ENCODE measurements around the gene BACH2.

DNA sequence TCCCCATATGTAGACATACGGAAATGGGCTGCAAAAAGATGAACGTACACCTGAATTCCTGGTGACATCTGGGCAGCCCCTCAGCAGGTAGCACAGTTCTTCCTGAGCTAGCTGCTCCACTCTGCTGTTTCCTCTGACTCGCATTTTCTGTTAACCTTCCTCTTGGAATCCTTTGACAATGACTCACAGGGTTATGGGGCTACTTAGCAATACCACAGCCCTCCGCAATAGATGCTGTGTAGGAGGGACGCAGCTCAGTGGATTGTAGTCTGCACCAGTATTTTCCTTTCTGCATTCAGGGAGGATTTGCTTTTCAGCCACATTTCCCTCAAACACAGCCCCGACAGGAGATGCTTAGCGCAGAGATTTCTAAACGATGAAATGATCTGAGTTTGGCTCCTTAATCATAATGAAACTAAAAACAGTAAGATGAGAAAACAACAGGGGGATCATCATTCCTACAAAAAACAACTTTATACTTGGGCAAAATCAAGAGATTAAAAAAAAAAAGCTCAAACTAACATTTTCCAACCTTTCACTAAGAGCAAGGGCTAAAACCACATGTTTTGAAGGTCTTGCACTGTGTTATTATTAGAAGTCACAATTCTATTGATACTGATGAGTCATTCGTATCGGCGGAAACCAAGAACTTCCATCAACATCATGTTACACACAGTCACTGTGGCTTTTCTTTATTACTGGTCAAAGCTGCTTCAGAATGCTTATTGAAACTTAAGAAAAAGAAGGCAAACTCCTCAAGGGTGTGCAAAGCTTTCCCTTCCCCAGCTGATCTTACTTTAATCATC, 12.2 kb downstream of the BACH2 start:
- no peak for TF ChIP-seq POLR2A (IDR thresholded peaks at IDR 0.05; ENCODE audit: low read depth, low read length)
- peak; percentile 41; the same call in 1 of the 2 replicates for TF ChIP-seq POLR2AphosphoS5 (IDR thresholded peaks at IDR 0.05; ENCODE audit: low read depth, low read length)
- TF ChIP-seq TAF1 (IDR thresholded peaks at IDR 0.05; ENCODE audit: borderline replicate concordance, low read depth, low read length): no peak

All from GM12892 (cell line).